Liver (tissue), 3 donors: Measurements from ENCODE around the gene SARM1.

Experiments
- CTCF ChIP-seq: fragments of 150-350 bp; IDR thresholded peaks from 2 replicates; pipeline ENCODE4 v1.5.1; 2017; ENCODE audit warnings: improper control_type of control experiment, low read depth, low read length; ENCODE audit not compliant: missing input control
- FOXA1 ChIP-seq: IDR thresholded peaks from 2 replicates; pipeline ENCODE4 v1.6.1; 2016; ENCODE audit warnings: antibody characterized with exemption
- HNF4A ChIP-seq, 2 donors: conservative IDR thresholded peaks; 2 replicates each; pipeline ENCODE4 v1.6.1; 2016; ENCODE audit warnings: antibody characterized with exemption in 2 of 2, mild to moderate bottlenecking in 2 of 2
- HNF4G ChIP-seq: IDR thresholded peaks from 2 replicates; pipeline ENCODE4 v1.6.1; 2016; ENCODE audit warnings: antibody characterized with exemption
- NR2F2 ChIP-seq: IDR thresholded peaks from 2 replicates; pipeline ENCODE4 v1.6.1; 2016; ENCODE audit warnings: antibody characterized with exemption
- RAD21 ChIP-seq, 2 donors: IDR thresholded peaks; 2 replicates each; pipeline ENCODE4 v1.6.1; 2016; ENCODE audit warnings: antibody characterized with exemption in 2 of 2, mild to moderate bottlenecking in 2 of 2
- RXRA ChIP-seq, 2 donors: IDR thresholded peaks; 2 replicates each; pipeline ENCODE4 v1.6.1; 2017 to 2018; ENCODE audit warnings: antibody characterized with exemption in 2 of 2, mild to moderate bottlenecking in 1 of 2
- SP1 ChIP-seq: IDR thresholded peaks from 2 replicates; pipeline ENCODE4 v1.6.1; 2018; ENCODE audit warnings: antibody characterized with exemption, mild to moderate bottlenecking
- TAF1 ChIP-seq: conservative IDR thresholded peaks from 2 replicates; pipeline ENCODE4 v1.6.1; 2016; ENCODE audit warnings: antibody characterized with exemption, mild to moderate bottlenecking
- ZBTB33 ChIP-seq: IDR thresholded peaks from 2 replicates; pipeline ENCODE4 v1.6.1; 2016; ENCODE audit warnings: antibody characterized with exemption
- TF ChIP-seq, protein P1 (sequence below): IDR thresholded peaks from 2 replicates; pipeline ENCODE4 v1.6.1; 2016; ENCODE audit warnings: antibody characterized with exemption, mild to moderate bottlenecking
- TF ChIP-seq, protein P2 (sequence below): IDR thresholded peaks from 2 replicates; pipeline ENCODE4 v1.6.1; 2016; ENCODE audit warnings: antibody characterized with exemption
- TF ChIP-seq, protein P3 (sequence below): IDR thresholded peaks from 2 replicates; pipeline ENCODE4 v1.6.1; 2016; ENCODE audit warnings: antibody characterized with exemption
- donor health status: healthy.
- donor health status: healthy.

DNA sequence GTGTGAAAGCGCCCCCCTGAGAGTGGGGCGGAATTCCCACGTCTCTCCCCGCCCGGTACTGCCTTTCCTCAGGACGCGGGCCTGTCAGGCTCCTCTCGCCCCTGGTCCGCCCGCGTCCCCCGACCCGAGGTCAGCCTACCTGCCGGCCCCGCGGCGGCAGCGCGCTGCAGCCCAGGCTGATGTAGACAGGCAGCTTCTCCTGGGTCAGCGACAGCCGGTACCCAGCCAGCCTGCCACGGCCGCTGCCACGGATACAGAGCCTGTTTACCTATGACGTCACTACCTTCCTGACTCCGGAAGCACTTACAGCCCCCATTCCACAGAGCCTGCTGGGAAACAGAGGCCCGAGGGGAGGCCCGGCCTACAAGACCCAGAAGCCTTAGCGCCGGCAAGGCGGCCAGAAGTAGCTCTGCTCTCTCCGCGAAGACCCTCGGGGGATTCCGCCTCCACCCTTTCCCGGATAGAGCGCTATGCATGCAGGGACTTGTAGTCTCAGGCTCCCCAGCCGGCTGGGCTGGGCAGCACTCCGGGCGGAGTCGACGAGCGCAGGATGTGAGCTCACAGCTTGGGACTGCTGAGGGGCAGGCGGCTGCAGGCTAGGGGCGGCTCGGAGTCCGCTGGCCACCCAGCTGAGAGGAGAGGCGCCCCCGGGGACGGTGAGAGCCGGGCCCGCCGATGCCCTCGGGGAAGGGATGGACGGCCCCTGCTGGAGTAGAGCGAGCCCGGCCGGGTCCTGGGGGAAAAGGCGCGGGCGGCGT, 36.1 kb upstream of the SARM1 start, which contains the start of the genes IFT20 and TNFAIP1:
- TF ChIP-seq, protein P1, sequence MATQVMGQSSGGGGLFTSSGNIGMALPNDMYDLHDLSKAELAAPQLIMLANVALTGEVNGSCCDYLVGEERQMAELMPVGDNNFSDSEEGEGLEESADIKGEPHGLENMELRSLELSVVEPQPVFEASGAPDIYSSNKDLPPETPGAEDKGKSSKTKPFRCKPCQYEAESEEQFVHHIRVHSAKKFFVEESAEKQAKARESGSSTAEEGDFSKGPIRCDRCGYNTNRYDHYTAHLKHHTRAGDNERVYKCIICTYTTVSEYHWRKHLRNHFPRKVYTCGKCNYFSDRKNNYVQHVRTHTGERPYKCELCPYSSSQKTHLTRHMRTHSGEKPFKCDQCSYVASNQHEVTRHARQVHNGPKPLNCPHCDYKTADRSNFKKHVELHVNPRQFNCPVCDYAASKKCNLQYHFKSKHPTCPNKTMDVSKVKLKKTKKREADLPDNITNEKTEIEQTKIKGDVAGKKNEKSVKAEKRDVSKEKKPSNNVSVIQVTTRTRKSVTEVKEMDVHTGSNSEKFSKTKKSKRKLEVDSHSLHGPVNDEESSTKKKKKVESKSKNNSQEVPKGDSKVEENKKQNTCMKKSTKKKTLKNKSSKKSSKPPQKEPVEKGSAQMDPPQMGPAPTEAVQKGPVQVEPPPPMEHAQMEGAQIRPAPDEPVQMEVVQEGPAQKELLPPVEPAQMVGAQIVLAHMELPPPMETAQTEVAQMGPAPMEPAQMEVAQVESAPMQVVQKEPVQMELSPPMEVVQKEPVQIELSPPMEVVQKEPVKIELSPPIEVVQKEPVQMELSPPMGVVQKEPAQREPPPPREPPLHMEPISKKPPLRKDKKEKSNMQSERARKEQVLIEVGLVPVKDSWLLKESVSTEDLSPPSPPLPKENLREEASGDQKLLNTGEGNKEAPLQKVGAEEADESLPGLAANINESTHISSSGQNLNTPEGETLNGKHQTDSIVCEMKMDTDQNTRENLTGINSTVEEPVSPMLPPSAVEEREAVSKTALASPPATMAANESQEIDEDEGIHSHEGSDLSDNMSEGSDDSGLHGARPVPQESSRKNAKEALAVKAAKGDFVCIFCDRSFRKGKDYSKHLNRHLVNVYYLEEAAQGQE: peak; percentile 84
- TF ChIP-seq NR2F2 (peak; percentile 41), CTCF (no peak), RAD21 (IDR thresholded peaks at IDR 0.05) (peak; percentile 34 to 42), RXRA (IDR thresholded peaks at IDR 0.05) (peak; percentile 56 to 59), TAF1 (peak; percentile 55), FOXA1 (peak; percentile 94), HNF4G (no peak), HNF4A (conservative IDR thresholded peaks at IDR 0.05) (peak; percentile 43 to 49), SP1 (peak; percentile 87), ZBTB33 (peak; percentile 94)
- TF ChIP-seq, protein P2, sequence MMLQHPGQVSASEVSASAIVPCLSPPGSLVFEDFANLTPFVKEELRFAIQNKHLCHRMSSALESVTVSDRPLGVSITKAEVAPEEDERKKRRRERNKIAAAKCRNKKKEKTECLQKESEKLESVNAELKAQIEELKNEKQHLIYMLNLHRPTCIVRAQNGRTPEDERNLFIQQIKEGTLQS: peak; percentile 43
- TF ChIP-seq, protein P3, sequence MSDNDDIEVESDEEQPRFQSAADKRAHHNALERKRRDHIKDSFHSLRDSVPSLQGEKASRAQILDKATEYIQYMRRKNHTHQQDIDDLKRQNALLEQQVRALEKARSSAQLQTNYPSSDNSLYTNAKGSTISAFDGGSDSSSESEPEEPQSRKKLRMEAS: peak; percentile 74
